GM21367 (cell line): ENCODE results near the gene HTR3E.
"Not testable (repeated sequence)": the region's sequence is repeated elsewhere in the genome, so short reads cannot be mapped to it uniquely, and the experiment has no call there.

Experiments
- ATAC-seq: cut with Tn5 transposase; IDR thresholded peaks from one replicate; pipeline ENCODE4 v1.9.1; 2021; ENCODE audit not compliant: unreplicated experiment

HTR3E gene

DNA sequence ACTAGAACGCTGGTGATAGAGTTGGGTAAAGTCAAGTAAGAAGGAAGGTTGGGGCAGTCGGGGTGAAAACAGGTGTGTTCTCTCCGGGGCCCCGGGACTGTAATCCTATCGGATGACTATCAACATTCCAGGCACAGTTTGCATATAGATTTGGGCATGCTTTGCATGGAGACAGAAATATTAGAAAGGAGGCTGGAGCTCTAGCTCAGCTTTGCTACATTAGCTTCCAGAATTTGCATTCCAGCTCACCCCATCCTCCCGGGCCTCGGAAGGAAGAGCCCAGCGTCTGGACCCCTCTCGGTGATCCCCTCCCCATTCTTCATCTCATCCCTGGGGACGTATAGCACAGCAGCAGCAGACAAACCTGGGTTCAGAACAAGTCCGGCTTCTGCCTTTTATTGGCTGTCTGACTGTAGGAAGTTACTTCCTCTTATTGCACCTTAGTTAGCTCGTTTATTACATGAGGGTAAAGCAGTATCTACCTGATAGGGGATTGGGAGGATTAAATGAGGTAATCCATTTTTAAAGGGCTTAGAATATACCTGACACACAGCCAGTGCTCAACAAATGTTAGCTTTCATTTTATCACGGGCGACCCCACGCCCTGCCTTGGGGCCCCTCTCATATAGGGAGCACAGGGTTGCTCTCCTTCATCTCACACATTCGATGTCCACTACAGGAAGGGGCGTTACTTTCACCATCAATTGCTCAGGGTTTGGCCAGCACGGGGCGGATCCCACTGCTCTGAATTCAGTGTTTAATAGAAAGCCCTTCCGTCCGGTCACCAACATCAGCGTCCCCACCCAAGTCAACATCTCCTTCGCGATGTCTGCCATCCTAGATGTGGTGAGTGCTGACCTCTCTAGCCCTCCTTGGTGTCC, 3.2 kb downstream of the HTR3E start:
- ATAC-seq, result no peak

DNA sequence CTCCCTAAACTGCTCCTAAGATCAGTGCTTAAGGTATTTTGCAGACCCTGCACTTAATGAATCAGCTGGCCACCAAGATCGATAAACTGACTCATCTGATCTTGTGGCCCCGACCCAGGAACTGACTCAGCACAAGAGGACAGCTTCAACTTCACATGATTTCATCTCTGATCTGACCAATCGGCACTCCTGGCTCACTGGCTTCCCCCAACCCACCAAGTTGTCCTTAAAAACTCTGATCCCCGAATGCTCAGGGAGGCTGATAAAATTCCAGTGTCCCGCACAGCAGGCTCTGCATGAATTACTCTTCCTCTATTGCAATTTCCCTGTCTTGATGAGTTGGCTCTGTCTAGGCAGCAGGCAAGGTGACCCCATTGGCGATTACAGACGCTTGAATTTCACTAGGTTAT, 13.5 kb downstream of the HTR3E start:
- no peak for ATAC-seq

DNA sequence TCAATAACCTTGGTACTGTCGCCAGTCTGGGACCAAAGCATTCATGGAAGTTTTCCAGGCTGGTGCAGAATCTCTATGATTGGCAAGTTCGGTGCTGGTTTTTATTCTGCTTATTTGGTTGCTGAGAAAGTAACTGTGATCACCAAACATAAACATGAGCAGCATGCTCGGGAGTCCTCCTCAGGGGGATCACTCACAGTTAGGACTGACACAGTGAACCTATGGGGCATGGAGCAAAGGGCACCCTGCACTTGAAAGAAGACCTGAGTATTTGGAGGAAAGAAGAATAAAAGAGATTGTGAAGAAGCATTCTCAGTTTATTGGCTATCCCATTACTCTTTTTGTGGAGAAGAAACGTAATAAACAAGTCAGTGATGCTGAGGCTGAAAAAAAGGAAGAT, 19.2 kb downstream of the HTR3E start:
- ATAC-seq, result no peak

DNA sequence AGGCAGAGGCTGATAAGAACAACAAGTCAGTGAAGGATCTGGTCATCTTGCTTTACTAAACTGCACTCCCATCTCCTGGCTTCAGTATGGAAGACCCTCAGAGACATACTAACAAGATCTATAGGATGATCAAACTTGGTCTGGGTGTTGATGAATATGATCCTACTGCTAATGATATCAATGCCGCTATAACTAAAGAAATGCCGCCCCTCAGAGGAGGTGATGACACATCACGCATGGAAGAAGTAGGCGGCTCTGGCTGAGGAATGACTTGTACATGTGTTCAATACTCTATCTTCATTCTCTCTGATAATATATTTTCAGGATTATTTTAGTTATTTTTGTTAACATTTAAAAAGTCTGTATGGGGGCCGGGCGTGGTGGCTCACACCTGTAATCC, 20.8 kb downstream of the HTR3E start:
- no peak for ATAC-seq

DNA sequence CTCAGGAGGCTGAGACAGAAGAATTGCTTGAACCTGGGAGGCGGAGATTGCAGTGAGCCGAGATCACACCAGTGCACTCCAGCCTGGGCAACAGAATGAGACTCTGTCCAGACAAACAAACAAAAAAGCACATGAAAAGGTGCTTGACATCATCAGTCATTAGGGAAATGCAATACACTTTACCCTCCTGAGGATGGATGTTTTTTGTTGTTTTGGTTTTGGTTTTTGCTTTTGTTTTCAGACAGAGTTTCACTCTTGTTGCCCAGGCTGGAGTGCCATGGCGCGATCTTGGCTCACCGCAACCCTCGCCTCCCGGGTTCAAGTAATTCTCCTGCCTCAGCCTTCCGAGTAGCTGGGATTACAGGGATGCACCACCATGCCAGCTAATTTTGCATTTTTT, 24.2 kb downstream of the HTR3E start:
- ATAC-seq, result not testable (repeated sequence)

DNA sequence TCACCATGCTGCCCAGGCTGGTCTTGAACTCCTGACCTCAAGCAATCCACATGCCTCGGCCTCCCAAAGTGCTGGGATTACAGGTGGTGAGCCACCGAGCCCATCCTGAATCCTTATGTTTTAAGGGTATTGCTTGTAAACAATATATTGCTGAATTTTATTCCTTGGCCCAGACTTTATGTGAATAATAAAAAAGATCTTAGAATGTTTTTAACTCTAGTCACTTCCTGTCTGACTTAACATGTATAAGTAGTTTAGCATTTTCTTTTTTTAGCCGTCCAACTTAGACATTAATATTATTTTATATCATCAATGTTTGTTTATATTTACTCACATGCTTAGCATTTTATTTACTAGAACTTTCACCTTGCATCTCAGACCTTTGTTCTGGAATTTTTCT, 29.1 kb downstream of the HTR3E start:
- no peak for ATAC-seq

DNA sequence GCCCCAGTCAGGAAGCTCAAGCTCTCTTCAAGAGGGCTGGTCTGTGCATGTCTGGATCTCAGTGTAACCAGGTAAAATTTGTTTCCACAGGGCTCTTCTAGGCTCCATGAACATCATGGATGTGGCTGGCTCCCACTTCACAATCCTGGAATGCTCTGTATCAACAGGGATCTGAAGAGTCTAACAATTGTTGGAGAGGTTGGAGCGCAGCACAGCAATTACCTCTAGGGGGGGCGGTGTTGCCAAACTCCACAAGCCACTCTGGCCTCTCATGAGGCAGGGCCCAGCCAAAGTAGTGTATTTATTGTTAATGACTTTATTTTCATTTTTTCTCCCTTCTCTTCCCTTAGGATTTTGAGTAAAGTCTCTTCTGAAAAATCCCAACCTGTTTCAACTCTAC, 32.1 kb downstream of the HTR3E start:
- ATAC-seq, result no peak

DNA sequence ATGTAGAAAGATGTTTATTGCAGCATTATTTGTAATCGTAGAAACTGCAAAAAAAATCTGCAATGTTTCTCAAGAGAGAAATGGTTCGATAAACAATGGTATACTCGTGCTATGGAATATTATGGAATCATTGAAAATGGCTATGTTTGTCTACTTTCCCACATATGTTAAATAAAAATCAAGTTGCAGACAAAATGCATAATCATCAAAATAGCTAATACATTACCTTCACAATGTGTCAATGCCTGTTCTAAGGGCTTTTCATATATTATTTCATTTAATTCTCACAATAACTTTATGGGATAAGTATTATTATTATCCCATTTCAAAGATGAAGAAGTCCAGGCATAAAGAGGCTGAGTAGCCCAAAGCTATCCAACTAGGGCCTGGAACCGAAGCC, 36.1 kb downstream of the HTR3E start:
- no peak for ATAC-seq

DNA sequence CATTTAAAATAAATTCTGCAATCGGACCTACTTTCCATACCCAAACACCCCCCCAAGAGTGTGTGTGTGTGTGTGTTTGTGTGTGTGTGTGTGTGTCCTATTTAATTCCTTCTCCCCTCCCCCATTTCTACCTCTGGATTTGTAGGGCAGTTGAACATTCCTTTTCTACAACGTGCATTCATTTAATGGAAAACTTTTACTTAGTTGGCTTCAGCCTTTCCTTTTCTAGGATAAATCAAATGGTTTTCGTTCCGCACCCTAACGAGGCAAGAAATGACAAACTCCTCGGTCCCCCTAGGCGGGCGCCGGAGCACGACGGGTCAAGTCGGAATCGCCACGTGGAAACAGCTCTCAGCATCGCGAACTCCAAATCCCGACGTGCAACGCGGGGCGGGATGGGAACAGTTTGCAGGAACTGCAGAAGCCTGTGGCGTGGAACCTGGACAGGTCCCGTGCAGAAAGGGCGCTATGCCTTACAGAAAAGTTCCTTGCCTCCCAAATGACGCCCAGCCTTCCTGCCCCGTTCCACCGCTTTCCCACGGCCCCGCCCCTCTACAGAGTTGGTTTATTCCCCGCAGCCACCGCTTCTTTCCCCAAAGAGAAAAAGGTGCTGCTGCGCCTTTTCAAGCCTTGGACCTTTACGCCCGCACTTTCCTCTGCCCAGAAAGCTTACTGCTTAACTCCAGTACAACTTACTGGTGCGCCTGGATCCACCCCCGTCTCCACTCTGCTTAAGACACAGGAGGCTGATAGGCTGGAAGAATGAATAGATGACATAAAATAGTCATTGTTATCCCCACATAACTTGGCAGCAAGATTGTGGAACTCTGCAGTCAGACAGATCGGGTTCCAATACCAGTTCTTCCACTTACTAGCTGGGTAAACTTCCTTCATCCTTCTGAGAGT, 37.2 kb downstream of the HTR3E start:
- ATAC-seq, result no peak

DNA sequence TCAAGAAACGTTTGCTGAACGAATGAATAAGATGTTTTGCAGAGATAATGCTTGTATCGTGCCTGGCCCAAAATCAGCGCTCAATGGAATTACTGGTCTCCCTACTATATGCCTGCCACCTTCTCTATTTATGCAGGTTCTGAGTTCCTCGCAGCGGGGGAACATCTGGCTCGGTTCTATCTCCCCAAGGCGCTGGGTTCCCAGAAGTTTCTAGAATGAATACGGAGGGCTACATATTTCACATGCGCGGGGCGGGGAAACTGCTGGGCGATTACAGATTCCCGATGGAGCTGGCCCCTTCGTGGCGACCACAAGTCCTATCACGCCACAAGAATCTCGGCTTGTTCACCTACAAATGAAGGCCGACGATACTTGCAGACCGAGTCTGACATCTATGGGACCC, 37.9 kb downstream of the HTR3E start:
- no peak for ATAC-seq

DNA sequence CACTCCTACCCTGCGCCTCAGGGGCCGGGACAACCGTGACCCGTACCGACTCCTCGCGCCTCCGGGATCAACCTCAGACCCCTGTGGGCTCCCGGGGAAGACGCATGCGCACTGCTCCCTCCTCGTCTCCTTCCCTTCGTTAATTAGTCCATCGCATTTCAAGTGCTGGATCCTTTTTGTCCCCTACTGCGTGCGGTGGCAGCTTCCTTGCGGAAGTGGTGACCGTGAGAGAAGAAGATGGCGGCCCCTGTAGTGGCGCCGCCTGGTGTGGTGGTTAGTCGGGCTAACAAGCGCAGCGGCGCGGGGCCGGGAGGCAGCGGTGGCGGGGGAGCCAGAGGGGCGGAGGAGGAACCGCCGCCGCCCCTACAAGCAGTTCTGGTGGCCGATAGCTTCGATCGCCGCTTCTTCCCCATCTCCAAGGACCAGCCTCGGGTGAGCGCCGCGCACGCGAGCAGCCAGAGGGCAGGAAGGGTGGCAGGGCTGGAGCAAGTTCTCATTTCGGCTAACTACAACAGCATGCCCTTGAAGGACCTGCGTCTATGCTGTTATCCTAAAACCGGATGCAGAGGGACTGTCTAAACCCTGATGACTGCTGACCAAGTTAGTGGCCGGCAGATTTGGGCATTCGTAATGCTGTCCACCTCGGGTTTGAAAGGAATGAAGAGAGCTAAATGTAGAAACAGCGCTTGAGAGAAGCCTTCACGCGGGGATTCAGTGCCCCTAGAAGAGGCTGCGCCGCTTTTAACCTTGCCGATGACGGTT, 38.5 kb downstream of the HTR3E start, which contains the start of gene EIF2B5:
Gene EIF2B5 (plus strand): TSS at position 210 of the 762 bp plus-strand sequence. CDS start 28 bp downstream, at position 238.
- ATAC-seq, result peak; percentile 87

DNA sequence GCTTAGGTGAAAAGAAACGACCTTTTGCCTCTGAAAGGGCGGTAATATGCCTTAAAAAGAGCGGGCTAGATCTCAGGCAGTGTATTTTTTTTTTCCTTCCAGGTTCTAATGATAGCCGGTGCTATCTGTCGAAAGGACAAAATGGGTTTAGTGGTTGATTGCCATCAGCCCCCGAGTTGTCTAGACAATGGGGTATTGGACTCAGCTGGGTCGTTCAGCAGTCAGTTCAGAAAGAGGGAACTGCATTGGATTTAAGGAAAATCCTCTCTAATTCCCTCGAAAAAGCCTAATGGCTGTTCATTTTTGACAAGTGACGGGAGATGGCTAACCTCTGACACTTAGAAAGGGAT, 39.0 kb downstream of the HTR3E start:
- no peak for ATAC-seq

DNA sequence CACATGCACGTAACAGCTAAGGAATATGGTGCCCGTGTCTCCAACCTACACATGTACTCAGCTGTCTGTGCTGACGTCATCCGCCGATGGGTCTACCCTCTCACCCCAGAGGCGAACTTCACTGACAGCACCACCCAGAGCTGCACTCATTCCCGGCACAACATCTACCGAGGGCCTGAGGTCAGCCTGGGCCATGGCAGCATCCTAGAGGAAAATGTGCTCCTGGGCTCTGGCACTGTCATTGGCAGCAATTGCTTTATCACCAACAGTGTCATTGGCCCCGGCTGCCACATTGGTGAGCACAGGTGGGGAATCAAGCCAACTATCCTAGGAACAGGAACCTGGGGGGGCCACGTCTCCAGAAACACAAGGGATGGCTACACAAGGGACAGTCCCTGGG, 43.6 kb downstream of the HTR3E start:
- ATAC-seq, result no peak

DNA sequence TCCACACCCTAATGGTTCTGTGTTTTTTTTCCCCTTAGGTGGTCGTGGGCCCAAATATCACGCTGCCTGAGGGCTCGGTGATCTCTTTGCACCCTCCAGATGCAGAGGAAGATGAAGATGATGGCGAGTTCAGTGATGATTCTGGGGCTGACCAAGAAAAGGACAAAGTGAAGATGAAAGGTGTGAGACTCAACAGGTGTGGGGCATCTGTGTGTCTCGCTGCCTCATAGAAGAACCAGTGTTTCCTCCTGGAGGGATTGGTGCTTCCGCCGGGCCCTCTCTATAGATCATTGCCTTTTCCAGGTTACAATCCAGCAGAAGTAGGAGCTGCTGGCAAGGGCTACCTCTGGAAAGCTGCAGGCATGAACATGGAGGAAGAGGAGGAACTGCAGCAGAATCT, 45.3 kb downstream of the HTR3E start:
- no peak for ATAC-seq

DNA sequence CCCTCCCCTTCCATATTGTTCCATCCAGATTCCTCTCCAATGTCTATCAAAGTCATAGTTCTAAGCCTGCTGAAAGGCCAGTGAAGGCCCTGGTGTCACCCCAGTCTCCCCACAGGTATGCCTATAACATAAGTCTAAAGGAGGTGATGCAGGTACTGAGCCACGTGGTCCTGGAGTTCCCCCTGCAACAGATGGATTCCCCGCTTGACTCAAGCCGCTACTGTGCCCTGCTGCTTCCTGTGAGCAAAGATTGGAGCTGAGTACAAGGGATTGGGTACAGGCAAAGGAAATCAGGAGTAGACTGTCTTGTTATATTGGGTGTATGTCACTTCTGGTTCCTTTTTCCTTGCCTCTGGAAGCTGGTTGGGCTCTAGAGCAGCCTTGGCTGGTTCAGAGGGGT, 46.5 kb downstream of the HTR3E start:
- no peak for ATAC-seq

DNA sequence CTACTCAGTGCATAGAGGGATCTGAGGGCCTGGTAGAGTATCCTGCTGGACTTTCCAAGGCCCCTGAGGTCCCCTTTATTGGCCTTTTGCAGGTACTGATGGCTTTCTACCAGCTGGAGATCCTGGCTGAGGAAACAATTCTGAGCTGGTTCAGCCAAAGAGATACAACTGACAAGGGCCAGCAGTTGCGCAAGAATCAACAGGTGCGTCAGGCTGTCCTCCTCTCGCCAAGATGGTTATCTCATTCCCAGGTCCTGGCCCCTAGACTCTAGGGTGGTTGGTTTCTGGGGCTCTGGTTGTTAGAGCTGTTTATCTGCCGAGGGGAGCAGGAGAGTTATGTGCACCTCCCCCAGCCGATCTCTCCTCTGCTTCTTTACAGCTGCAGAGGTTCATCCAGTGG, 47.6 kb downstream of the HTR3E start:
- ATAC-seq, result no peak

DNA sequence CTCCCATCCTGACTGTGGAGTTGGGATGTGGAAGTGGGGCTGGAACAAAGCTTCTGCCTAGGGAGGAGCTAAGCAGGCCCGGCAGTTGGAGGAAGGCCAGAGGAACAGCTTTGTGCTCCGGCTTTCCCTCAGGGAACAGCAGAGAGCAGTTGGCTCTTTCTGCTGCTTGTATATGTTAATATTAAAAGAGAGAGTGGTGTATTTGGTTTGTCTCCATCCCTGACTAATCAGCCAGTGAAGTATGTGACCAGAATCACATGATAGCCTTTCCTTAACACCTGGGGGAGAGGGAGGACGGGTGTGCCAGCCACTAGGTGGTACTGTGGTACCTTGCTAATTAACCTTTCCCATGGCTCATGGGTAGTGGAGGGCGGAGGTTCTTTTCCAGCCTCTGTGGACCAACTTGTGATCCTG, 48.3 kb downstream of the HTR3E start:
- ATAC-seq, result no peak

DNA sequence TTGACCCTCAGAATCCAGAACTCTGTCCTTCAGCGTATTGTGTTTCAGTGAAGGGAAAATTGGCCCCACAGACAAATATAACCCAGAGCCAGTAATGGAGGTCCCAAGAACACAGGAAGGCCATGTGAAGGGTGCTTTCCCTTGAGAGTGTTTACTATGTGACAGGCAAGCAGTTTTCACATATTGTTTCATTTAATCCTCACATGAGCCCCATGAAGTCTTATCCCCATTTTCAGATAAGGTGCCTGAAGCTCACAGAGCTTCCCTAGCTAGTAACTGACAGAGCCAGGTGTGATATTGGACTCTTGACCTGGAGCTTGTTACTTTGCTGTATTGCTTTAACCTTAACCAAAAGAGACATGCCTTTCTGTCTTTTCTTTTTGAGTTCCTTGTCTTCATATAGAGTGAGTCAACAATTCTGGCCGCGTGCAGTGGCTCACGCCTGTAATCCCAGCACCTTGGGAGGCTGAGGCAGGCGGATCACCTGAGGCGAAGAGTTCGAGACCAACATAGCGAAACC, 48.9 kb downstream of the HTR3E start:
- no peak for ATAC-seq

DNA sequence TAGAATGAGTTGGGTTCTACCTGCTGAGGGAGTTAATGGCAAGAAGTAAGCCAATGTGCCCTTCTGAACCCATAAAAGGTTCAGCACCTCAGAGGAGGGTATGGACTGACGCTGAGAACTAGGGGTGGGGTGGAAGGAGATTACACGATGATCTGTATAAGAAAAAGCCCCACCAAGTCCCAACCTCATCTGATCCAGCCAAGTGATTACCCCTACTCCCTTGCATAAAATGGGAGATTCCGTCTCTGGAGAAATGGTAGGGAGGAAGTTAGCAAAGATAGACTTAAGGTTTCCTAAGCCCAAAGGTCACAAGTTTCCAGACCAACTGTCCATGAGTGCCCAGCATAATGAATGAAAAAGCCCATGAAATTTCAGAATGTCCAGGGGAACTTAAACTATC, 51.2 kb downstream of the HTR3E start:
- no peak for ATAC-seq

DNA sequence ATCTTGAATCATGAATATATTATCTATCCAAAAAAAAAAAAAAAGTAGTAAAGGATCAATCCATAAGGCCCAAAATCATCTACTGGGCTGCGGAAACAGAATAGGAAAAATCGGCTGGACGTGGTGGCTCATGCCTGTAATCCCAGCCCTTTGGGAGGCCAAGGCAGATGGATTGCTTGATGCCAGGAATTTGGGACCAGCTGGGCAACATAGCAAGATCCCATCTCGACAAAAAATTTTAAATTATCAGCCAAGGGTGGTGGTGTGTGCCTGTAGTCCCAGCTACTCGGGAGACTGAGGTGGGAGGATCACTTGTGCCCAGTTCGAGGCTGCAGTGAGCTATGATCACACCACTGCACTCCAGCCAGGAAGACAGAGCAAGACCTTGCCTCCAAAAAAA, 52.3 kb downstream of the HTR3E start:
- no peak for ATAC-seq

DNA sequence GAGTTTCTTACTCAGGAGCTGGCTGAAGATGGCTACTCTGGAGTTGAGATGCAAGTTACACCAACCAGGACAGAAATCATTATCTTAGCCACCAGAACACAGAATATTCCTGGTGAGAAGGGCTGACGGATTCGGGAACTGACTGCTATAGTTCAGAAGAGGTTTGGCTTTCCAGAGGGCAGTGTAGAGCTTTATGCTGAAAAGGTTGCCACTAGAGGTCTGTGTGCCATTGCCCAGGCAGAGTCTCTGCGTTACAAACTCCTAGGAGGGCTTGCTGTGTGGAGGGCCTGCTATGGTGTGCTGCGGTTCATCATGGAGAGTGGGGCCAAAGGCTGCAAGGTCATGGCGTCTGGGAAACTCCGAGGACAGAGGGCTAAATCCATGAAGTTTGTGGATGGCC, 52.9 kb downstream of the HTR3E start:
- ATAC-seq, result not testable (repeated sequence)
